Right hindlimb (tissue), 1 donor: ENCODE results near the gene SLC5A1.
"Not testable (repeated sequence)": the region's sequence is repeated elsewhere in the genome, so short reads cannot be mapped to it uniquely, and the experiment has no call there.

Experiments
- DNase-seq: peaks from one replicate; pipeline ENCODE4 v3.0.0-alpha.2; 2018

The SLC5A1 gene

DNA sequence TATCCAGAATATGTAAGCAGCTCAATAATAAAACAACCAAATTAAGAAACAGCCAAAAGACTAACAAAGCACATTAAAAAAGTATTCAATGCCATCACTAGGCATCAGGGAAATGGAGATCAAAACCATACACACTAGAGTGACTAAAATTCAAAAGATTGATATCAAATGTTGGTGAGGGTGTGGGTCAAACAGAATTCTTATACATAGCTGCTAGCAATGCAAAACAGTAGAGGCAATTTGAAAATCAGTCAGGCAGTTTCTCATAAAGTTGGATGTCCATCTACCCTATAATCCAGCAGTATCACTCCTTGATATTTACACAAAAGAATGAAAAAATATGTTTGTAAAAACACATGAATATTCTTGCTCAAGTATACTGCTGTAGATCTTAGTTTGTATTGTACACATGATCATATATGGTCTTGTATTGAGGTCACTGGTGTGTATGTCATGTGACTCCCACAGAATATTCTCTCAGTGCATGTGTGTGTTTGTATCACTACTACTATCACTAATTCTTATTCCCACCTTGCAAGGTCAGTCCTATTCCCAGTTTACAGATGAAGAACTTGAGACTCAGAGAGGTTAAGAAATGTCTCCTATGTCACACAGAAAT lies 54.9 kb downstream of the SLC5A1 start:
- no peak for DNase-seq

GRCh38 chr22:32100711-32101110 lies 57.6 kb downstream of the SLC5A1 start:
- DNase-seq, result no peak

DNA sequence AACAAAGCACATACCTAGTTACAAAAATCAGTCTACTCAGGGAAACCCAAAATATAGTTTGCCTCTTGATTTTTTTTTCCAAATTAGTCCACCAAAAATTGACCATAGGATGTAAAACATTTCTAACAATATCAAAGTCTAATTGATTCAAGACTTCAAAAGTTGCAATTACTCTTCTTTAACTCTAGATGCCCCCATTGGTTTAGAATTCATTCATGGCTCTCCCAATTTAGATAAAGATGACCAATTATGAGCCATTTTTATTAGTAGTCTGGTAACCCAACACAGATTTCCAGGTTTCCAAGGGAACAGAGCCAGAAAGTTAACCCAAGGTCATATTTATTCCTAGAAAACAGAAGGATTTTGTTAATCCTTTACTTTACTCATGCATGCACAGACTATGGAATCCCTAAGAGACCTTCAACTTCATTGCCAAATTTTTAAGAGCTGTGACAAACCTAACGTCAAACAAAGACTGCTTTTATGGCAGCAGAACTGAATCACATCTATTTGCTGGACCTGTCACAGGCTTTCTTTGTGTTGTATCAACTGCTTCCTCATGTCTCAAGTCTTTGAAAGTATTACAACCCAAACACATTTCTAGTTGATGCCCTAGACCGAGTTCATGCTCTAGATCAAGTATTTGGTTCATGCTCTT lies 60.7 kb downstream of the SLC5A1 start:
- DNase-seq, result no peak

DNA sequence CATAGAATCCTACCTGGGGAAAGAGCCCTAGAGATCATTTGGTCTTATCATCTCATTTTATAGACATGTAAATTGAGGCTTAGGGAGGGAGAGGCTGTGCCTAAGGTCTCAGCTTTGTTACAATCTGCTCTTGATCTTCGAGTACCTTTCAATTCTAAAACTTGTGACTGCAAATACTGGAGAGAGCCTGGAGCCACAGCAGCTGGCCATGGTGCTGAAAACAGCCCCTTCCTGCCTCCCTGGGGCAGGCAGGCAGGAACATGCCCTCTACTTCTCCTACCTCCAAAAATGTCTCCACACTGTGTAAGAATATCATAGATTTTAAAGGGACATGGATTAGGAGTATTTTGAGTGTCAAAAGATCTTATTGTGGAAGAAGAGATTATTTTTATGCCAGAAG lies 63.9 kb downstream of the SLC5A1 start:
- DNase-seq, result no peak

DNA sequence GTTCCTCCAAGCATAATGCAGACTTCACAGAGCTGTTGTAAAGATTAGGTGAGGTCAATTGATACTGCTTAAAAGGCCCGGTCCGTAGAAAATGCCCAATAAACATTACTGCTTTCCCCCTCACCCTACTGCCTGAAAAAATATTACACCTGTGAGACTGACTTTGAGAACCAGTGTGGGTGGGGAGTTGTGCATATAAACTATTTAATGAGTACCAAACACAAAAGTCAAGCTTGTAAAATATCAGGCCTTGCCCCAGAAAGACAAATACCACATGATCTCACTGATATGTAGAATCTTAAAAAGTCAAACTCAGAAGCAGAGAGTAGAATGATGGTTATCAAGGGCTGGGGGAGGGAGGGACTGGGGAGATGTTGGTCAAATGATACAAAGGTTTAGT lies 69.3 kb downstream of the SLC5A1 start:
- DNase-seq, result no peak

GRCh38 chr22:32119568-32120235 lies 76.6 kb downstream of the SLC5A1 start:
- no peak for DNase-seq

DNA sequence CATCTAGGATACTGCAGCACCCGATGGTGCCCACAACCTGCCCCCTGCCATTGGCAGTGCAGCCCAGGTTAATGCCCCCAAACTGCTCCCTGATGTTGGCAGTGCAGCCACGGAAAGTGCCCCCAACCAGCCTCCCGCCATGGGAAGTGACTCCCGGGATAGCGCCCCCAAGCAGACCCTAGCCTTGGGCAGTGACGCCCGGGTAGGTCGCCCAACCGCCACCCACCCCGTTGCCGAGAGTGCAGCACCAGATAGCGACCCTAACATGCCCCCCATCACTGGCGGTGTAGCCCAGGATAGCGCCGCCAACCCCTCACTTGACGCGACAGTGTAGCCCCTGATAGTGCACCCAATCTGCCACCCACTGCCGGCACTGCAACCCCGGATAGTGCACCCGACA lies 77.5 kb downstream of the SLC5A1 start:
- no peak for DNase-seq

DNA sequence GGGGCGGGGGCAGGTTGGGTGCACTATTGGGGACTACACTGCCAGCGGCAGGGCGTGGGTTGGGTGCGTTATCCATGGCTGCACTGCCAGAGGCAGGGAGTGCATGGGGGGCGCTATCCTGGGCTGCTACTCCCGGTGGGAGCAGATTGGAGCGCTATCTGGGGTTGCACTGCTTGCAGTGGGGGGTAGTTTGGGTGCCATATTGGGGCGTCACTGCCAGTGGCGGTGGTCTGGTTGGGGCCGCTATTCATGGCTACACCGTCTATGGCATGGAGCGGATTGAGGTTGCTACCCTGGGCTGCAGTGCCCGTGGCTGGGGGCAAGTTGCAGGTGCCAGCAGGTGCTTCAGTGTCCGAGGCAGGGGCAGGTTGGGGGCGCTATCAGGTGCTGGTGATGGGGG lies 79.8 kb downstream of the SLC5A1 start:
- no peak for DNase-seq

DNA sequence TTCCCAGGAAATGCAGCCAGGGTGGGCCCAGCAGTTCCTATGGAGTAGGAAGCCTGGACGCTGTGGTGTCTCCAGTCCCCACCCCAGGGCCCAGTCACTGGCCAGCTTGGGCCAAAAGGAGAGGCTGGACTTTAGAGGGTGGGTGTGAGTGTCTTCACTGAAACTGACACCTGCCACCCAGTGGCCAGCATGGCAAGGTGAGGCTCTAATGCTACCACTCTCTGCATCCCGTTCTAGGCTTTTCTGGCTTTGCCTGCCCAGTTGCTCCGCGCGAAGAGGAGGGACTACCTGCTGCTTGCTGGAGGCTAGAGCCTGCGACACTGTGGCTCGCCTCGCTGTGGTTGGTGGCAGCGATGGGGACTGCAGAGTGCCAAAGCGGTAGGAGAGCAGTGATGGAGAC lies 80.6 kb downstream of the SLC5A1 start:
- no peak for DNase-seq

GRCh38 chr22:32127904-32128303 lies 84.8 kb downstream of the SLC5A1 start:
- DNase-seq, result no peak

- DNase-seq, result no peak
Observed at GRCh38 chr22:32130464-32130863, 87.4 kb downstream of the SLC5A1 start.

DNA sequence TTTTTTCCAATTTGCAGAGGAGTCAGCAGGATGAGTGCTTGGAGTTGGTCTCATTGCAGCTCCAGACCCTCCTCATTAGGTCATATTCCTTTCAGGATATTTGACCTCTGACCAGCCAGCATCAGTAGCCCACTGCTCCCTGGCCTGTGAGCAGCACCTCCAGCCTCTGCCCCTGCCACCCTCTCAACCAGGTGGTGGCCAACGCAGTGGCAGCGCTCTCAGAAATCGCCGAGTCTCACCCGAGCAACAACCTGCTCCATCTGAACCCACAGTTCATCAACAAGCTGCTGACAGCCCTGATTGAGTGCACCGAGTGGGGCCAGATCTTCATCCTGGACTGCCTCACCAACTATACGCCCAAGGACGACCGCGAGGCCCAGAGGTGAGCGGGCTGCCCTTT lies 89.1 kb downstream of the SLC5A1 start:
- DNase-seq, result no peak

DNA sequence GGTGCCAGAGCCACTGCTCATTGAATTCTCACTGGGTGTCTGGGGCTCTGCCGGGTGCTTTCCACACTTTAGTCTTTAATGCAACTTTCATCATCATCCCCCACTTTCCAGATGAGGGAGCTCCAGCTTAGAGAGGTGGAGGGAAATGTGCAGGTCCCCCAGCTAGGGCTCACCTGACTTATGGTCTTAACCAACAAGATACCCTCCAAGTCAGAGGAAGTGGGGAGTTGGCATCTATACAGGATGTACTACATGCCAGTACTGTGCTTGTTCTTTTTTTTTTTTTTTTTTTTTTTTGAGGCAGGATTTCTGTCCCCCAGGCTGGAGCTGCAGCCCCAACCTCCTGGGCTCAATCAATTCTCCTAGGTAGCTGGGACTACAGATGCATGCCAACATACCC lies 89.7 kb downstream of the SLC5A1 start:
- no peak for DNase-seq

DNA sequence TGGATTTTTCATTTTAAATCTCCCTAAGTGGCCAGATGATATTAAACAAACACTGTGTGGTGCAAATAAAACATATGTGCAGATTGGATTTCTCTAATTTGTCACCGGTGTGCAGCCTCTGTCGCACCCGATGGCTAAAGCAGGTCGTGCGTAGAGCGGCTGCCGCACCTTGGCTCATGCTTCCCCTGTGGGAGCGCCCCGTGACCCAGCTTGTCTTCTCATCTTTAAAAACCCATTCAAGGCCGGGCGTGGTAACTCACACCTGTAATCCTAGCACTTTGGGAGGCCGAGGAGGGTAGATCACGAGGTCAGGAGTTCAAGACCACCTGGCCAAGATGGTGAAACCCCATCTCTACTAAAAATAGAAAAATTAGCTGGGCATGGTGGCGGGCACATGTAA lies 91.7 kb downstream of the SLC5A1 start:
- DNase-seq, result not testable (repeated sequence)

- DNase-seq, result not testable (repeated sequence)
Observed at GRCh38 chr22:32135958-32136357, 92.9 kb downstream of the SLC5A1 start.

DNA sequence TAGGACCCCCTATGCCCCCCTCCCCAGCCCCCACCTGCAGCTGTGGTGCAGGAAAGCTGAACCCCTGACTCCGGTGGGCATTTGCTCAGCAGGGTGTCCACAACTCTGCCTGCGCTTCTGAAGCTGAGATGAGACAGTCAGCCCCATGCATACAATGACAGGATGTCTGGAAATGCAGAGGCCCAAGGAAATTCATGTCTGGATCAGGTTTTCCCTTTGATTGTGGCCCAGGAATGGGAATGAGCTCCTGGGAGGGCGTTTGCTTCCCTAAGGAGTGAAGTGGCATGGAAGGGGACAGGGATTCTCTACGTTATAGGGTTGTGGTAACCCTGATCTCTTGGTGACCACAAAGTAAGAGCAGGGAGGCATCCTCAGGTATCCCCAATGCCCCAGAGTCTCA lies 93.8 kb downstream of the SLC5A1 start:
- not testable (repeated sequence) for DNase-seq

GRCh38 chr22:32137731-32138324 lies 94.8 kb downstream of the SLC5A1 start:
- DNase-seq, result not testable (repeated sequence)

- DNase-seq, result not testable (repeated sequence)
Observed at GRCh38 chr22:32138576-32138975, 95.5 kb downstream of the SLC5A1 start.

DNA sequence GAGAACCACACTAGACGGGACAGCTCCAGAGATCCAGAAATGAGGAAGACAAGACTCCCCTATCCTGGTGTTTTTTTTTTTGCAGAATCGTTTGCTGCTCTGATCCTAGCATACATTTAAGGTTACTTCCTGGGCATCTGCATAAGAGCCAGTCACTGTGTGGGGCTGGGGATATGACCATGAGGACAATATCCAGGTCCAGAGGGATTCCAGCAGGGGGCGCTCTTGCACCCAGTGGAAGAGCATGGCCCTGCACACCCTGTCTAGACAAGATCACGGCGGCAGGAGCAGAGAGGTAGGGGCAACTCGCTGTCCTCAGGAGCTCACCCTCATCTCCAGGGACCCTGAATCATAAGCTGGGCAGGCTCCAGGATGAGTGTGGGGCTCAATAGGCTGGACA lies 97.6 kb downstream of the SLC5A1 start:
- not testable (repeated sequence) for DNase-seq

DNA sequence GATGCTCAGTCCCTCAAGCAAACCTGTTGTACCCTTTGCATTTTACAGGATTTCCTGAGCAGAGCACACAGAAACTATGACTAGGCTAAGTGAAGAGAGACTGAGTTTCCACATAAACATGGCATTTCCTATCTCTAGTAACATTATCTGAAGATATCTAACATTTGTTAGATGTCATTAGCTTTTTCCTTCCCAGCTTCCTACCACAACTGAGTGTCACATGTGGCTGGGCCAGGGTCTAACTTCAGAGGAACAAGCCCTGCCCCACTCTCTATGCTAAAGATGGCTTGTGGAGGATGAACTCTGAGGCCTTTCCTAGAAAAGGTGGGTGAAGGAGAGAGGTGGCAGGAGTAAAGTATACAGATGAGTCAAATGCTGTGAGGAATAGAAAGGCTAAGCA lies 99.5 kb downstream of the SLC5A1 start:
- DNase-seq, result no peak

- DNase-seq, result no peak
Observed at GRCh38 chr22:32144496-32145274, 101.6 kb downstream of the SLC5A1 start.

DNA sequence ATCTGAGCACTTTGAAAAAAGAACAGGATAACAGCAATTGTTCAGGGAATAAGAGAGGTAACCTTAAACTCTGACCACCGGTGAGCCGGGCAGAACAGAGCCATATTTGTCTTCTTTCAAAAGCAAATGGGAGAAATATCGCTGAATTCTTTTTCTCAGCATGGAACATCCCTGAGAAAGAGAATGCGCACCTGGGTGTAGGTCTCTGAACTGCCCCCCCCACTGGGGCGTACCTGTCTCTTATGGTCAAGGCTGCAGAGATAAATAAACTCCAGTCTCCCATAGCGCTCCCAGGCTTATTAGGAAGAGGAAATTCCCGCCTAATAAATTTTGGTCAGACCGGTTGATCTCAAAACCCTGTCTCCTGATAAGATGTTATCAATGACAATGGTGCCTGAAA lies 104.1 kb downstream of the SLC5A1 start:
- not testable (repeated sequence) for DNase-seq

GRCh38 chr22:32148372-32148771 lies 105.3 kb downstream of the SLC5A1 start:
- DNase-seq, result not testable (repeated sequence)
